GM19468 (cell line): Measurements from ENCODE around the gene RIT2.
"Not testable (repeated sequence)": the region's sequence is repeated elsewhere in the genome, so short reads cannot be mapped to it uniquely, and the experiment has no call there.

ENCODE experiments used
- ATAC-seq: cut with Tn5 transposase; IDR thresholded peaks from one replicate; pipeline ENCODE4 v1.9.1; 2021; ENCODE audit warnings: mild to moderate bottlenecking, moderate library complexity, moderate number of reproducible peaks; ENCODE audit not compliant: unreplicated experiment; ENCODE audit errors: extremely low read depth

Gene RIT2

DNA sequence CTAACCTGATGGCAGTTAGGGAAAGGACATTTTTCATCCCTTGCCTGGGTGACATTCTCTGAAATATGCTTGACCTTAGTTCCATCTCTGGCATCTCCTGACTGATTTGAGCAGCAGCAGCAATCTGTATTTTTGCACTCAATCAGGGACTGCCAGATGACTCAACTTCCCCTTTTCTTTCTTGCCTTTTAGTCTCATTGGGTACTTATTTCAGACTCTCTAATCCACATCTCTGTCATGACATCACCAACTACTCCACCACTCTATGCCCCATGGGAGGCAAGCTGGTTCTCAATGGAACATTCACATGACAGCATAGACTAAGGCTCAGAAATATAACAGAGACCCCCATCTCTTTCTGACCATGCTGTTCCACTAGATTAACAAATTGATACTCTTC, 254.2 kb downstream of the RIT2 start:
- ATAC-seq = no peak

DNA sequence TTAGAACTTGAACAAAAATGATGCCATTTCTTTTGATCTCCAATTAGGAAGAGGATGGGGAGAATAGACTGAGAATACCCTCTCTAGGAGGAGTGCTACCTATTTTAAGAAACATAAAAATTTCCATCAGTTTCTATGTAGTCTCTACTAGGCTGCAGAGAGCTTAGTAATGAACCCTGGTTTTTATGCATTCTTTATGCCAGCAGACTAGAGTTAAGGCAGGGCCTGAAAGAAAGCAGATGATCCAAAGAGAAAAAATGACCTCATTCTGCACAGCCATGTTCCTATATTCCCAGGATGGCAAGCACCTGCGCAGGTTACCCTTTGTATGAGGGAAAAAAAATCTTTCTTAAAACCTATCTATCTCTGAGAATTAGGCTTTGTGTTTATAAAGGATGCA, 254.9 kb downstream of the RIT2 start:
- ATAC-seq = no peak

DNA sequence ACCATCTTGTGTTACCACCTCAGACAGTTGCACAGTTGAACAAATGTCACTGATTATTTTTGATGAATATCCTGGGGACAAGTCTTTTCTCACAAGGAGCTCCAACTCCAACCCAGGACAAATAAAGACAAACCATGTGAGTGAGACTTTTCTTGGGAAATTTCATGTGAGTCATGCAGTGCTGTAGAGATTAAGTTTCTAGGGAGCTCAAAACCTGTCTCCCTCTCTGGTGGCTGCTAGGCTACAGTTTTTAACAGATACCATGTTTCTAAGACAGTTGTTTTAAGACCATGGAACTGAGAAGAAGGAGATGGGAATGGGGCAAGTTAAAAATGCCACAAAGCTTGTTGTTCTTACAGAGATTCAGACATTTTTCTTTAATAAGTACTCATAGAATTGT, 255.5 kb downstream of the RIT2 start:
- ATAC-seq = no peak

DNA sequence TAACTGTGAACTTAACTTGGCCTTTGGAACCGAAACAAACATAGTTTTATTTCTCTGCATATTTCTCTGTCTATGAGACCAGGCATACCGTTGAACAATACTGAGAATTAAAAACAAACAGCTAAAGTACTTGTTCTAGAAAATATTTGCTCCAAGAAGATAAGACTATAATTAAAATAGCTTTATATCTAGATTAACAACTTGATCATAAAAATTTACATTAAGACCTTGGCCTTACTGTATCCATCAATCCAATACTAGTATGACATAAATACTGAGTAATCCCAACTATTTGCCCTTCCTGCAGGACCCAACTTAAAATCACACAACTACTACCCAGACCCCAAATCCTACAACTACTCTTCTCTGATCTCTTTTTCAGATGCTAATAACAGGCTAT, 260.9 kb downstream of the RIT2 start:
- no peak for ATAC-seq

DNA sequence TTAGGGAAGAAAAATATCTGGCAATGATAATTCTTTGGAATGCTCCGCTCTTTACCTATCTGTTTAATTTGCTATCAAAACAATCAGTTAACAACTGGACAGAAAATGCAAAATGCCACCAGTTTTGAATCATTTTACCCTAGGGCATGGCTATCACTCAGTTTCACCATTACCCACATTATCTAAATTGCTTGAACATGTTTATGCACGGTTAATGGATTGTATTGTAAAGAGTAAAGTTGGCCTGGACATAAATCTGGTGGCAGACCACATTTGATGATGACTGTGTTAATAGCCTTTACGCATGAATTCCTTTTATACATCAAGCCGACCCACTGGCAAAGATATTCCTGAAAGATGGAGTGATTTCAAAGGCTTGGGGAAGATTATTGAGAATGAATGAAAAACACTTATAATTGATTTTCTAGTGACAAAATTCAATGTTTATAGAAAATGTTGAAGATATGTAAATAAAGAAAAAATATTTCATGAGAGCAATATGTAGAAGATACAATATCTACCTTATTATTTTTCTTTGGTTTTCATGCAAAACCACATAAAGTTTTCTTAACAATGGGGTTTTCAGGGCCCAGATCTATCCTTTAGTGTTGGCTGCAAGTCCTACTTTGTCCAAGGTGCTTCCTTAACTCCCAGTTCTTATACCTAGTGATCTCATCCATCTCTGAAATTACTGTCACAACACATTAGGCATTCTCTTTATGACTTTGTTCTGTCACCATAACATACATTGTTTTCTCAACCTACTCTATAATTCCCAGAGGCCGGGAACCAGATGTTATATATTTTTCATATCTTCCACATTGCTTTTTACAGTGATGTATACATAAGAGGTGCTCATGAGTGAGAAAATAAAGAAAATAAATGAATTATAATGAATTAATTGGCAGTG, 265.1 kb downstream of the RIT2 start:
- no peak for ATAC-seq

DNA sequence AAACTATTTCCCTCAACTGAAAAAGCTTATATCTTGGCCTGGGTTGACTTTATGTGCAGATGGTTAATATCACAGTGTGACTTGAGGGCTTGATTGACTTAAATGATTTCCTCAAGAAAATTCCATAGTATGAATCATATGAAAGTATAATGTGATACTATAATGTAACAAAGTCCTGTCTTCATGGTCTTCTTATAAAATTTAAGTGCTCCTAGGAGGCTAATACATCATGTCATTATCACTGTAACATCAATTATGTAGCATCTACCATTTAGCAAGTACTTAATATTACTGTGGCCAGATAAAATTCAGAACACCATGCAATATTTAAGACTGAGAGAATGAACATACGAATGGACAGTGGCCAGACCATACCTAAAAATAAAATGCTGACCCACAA, 276.1 kb downstream of the RIT2 start:
- no peak for ATAC-seq

DNA sequence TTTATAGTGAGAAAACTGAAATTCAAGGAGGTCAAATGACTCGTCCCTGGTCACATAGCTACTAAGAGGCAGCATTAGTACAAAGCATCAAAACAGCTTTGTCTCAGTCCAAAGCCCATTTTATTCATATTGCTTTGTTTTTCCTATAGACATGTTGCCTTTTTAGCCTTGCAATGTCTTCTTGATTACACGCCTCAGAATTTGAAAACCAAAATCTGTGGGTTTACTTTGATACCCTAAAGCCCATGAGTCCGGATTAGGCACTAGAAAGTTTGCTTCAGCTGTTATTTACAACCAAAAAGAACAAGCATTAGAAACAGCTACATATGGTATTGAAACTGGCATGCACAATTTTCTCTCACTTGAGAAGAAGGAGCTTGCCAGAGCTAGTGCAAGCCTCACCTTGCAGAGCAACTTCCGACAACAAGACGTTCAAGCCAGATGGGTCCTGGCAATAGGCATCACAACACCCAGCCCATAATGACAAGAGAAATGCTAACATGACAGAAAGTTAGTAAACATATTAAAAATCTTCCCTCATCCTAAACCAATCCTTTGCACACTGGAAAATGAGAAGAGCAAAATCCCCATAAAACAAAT, 276.8 kb downstream of the RIT2 start:
- ATAC-seq = no peak

DNA sequence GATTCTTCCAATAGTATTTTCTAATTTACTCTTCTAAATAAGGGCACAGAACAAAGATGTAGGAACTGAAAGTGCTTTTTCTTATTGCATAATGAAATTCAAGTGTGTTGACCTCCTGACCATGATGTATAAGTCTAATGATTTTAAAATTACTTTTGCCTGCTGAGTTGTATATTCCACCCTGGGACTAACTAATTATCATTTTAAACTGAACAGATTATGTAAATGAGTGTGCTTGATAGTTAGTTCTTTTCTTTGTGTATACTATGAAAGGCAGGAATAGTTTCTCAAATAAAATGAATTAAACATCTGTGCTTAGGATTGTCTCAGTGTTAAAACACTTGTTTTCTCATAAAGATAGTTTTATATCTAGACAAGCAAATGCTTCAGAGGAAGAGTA, 284.5 kb downstream of the RIT2 start:
- no peak for ATAC-seq

DNA sequence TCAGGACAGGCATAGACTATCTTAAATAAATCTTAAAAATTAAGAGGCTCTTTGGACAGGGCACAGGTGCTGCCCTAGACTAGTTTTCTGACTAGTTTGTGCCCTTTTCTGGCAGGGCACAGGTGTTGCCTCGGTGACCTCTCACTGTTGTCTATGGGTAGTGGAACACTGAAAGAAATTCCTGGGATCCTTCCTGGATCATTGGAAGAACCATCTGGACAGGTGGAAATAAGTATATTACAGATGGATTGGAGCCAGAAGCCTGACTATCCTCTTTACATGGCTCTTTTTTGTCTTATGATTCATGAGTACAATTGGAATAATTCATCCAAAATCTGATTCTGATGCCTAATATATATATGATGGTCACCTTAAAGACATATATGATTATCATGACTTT, 286.6 kb downstream of the RIT2 start:
- no peak for ATAC-seq

DNA sequence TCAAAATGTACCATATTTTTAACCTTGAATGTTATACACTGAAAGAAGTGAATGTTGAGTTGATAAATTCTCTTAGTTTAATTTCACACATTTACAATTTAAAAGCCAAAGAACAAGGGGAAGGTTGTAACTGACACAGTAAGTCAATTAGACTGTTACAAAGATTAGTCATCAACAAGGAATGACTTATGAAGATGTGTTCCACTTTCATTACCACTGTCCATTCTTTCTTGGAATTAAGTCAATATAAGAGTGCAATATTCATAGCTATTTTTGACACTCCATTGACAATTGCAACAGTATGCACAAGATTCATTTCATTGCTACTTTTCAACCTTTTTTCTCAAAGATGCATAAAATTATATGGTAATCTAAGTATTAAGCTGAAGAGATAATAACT, 291.3 kb downstream of the RIT2 start:
- ATAC-seq = no peak

DNA sequence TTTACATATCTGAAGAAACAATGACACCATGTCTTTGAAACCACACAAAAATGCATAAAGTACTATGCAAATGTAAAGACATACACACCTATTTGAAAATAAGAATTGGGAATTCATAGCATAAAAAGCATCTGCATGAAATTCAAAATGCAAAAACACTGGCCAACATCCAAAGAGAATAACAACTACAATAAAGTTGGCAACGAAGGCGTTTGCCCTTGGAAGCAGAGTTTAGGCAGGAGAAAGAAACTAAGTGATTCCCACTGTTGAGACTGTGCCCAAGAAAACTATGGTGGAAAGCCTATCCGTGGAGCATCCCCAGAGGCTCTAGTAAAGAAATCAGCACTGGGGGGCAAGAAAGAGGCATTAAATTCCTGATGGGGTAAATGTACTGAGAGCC, 292.8 kb downstream of the RIT2 start:
- no peak for ATAC-seq

DNA sequence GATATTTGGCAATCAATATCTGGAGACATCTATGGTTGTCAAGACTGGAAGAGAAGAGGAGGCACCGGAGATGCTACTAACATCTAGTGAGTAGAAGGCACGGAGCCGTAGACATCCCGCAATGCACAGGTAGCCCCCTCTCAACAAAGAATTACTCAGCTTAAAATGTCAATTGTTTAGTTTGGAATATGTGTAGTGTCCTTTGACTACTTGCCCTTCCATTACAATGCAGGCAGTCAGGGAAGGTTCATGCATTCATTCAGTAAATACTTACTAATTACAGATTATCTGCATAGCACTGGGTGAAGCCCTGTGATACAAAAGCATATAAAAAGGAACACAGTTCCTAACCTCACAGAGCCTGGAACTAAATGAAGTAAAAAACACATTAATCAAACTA, 294.0 kb downstream of the RIT2 start:
- ATAC-seq = no peak

DNA sequence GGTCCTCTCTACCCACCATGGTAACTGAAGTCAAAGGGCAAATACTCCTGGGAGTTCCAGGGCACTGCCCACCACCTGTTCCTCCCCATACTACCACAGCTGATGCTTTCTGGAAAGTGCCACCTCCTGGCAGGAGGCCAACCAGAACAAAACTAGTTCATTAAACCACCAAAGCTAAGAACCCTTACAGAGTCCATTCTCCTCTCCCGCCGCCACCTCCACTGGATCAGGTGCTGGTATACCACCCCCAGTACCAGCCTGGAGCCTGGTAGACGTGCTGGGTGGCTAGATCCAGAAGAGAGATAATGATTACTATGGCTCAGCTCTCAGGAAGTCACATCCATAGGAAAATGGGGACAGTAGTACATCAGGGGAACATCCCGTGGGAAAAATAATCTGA, 300.9 kb downstream of the RIT2 start:
- no peak for ATAC-seq

DNA sequence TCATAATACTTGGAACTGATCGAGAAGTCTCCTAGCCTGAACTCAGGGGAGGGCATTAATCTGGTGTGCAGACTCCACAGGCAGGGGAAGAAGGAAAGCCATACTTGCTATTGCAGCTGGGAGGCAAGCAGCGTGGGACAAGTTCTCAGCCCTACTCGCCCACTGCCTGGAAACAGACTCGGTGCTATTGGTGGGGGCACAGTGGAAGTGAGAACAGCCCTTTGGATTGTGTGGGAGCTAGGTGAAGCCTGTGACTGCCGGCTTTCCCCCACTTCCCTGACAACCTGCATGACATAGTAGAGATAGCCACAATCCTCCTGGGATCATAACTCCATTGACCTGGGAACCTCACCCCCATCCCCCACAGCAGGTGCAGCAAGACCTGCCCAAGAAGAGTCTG, 301.3 kb downstream of the RIT2 start:
- no peak for ATAC-seq

DNA sequence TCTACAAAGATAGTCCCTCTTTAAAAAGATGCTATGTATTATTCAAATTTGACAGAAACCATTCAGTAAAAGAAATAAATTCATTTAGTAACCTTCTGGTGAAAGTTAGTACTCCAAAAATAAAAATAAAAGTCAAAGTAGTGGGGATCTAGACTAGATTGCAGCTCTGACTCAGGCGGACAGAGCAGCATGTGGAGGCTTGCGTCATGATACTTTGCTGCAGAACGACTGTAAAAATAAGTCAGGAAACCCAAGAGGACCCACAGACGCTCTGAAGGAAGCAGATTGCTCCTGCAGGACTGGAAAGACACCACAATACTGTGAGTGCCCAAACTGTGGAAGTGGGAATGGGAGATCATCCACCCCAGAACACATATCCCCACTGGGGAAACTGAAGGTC, 301.9 kb downstream of the RIT2 start:
- no peak for ATAC-seq

DNA sequence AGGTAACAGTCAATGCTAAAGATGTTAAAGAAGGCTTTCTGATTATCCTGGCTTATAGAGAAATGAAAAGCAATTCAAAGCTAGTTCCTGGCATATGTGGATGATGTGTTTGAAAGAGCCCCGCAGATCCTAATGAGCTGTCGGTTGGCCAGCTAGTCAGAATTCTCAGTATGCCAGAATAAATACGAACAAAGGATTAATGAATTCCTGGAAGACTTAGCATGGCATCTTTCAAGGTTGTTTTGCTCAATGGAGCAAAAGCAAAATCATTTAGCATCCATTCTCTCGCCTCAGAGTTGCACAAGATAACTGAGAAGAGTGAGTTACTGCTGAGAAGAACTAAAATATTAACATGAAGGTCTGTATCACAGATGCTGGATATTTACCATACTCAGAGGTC, 307.6 kb downstream of the RIT2 start:
- no peak for ATAC-seq

DNA sequence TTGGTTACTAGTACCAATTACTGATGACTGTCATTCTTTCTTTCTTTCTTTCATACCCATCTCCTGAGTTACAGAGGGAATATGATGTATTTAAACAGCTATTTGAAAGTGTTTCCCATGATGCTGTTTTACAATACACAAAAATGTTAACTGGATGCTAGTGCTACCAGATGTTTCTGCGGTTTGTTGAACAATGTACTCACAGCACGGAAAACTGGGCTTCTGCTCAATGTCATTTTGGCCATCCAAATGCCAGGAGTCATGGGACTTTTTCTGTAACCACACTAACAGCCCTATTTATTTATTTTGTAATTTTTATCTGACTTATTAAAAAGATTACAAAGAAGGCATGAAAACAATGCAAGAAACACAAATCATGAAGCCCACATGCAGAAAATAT, 313.8 kb downstream of the RIT2 start:
- no peak for ATAC-seq

DNA sequence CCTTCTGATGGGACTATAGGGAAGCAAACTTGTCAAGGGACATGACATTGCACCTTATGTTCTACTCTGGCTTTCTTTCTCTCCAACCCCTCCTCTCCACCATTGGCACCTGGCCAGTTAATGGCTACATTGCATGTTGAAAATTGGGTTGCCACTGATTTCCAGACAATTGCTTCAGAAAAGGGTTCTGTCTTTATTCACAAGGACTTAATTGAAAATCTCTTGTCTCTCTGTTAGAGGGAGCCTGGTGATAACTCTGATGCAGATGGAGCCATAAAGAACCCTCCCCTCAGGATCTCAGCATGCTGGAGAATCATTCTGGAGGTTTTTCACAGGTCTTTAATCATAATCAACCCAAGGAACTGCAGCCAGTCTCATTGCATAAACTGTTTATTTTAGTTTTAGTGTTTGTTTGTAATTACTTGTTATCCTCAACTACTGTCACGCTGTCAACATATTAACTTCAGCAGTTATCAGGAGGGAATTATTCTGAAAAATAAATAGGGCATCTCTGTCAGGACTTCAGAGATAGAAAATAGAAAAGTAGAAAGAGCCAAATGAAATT, 316.8 kb downstream of the RIT2 start:
- ATAC-seq = no peak

DNA sequence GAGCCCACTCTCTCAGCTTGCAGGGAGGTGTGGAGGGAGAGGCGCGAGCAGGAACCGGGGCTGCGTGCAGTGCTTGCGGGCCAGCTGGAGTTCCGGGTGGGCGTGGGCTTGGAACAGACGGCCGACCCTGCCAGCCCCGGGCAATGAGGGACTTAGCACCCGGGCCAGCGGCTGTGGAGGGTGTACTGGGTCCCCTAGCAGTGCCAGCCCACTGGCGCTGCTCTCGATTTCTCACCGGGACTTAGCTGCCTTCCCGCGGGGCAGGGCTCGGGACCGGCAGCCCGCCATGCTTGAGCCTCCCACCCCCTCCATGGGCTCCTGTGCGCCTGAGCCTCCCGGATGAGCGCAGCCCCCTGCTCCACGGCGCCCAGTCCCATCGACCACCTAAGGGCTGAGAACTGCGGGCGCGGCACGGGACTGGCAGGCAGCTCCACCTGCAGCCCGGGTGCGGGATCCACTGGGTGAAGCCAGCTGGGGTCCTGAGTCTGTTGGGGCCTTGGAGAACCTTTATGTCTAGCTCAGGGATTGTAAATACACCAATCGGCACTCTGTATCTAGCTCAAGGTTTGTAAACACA, 320.2 kb downstream of the RIT2 start:
- ATAC-seq = not testable (repeated sequence)

DNA sequence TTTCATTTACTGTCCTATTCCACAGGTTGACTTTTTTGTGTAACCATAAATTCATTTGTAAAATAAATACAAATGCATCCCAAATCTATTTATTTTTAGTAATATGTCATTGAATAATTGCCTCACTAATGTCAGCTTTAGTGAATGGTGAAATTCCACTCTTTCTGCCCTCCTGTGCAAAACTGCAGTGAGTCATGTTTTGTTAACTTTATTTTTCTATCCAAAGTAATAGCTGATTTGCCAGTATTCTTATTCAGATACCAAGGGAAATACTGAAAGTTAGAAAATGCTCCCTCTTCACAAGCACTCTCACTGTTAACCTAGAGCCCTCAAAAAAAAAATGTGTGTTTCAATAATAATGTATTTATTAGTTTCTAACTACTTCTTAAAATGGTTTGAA, 322.8 kb downstream of the RIT2 start:
- no peak for ATAC-seq

DNA sequence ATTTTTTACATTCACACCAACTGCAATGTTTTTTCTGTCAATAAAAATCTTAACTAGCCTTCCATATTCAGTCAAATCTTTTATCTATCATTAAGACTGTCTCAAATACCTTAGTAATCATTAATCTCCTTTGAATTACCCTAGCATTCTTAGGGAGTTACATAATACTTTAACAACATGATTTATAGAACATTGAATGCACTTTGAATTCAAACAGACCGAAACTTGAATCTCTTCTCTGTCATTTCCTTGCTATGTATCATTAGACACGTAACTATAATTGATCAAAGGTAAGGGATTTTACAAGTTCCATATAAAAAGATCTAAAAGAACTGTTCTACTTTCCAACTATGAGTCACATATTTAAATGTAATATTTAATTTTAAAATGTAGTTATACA, 330.9 kb downstream of the RIT2 start:
- no peak for ATAC-seq
